Testis (tissue), 3 donors: ENCODE measurements around the gene ENPP6. TPM values are rescaled to one million over a fixed set of nuclear protein-coding genes. Genes with fewer than 3 reads are reported as not detected.

Source experiments
- DNase-seq: peaks from one replicate; pipeline ENCODE4 v3.0.0-alpha.2; 2019
- H3K27ac ChIP-seq, 2 donors: fragments of 200-600 bp; sonication (generic); one replicate each; pipeline ENCODE4 v1.5.1; 2019
- H3K27me3 ChIP-seq: fragments of 200-600 bp; sonication (generic); one replicate; pipeline ENCODE4 v1.5.1; 2019
- H3K36me3 ChIP-seq: fragments of 200-600 bp; sonication (generic); one replicate; pipeline ENCODE4 v1.5.1; 2017; ENCODE audit warnings: low read depth; ENCODE audit errors: missing control alignments
- H3K4me1 ChIP-seq: fragments of 200-600 bp; sonication (generic); one replicate; pipeline ENCODE4 v1.5.1; 2019
- H3K4me3 ChIP-seq, 2 donors: fragments of 200-600 bp; sonication (generic); one replicate each; pipeline ENCODE4 v1.5.1; 2017 to 2019
- H3K9me3 ChIP-seq: fragments of 200-600 bp; sonication (generic); one replicate; pipeline ENCODE4 v1.5.1; 2017
- CTCF ChIP-seq, 3 experiments: fragments of 450-650 bp in 2 of 3; fragments of 200-600 bp in 1 of 3; sonication (generic) in 1 of 3; IDR thresholded peaks; one replicate each; pipeline ENCODE4 v1.5.1; 2016 to 2019; ENCODE audit warnings: antibody characterized with exemption in 3 of 3, mild to moderate bottlenecking in 2 of 3, moderate library complexity in 1 of 3
- POLR2A ChIP-seq: fragments of 450-650 bp; IDR thresholded peaks from one replicate; pipeline ENCODE4 v1.6.1; 2017; ENCODE audit warnings: antibody characterized with exemption, mild to moderate bottlenecking, moderate library complexity
- WGBS, 2 donors: methylation state at CpG; one replicate each; pipeline ENCODE4 v1.1.5; 2018; 5-methylcytosine and 5-hydroxymethylcytosine counted together
- intact Hi-C: fragments of 100-400 bp; cut with DNase I; formaldehyde crosslinking; loops from one replicate; pipeline ENCODE4 v1.15.1; 2023; ENCODE audit warnings: low total_unique reads
- polyA plus RNA-seq: library from polyadenylated mRNA; stranded (reverse); fragments of 350-450 nt; fragmentation: Illumina TruSeq; extraction: RNeasy Lipid Tissue Mini Kit (QIAGEN cat#74804); gene quantifications from one replicate; pipeline ENCODE4 v1.2.3, GENCODE V29; 2014; ENCODE audit warnings: low read depth, low replicate concordance; ENCODE audit not compliant: insufficient read depth
- total RNA-seq, 2 donors: library from RNA; depleted of rRNA; stranded (reverse); fragments of >200 nt; gene quantifications; one replicate each; pipeline ENCODE4 v1.2.3, GENCODE V29; 2016

Gene ENPP6
- total and polyA plus RNA-seq, 3 donors from 2014 or later, result 2.0 to 4.9 (median 3.5) TPM

GRCh38 chr4:184122631-184123408 lies 94.9 kb downstream of the ENPP6 start:
- no peak overlapping the region for H3K27ac ChIP-seq
- H3K9me3 ChIP-seq, result no peaks in the 10 kb centered on the region

GRCh38 chr4:184120549-184121127 lies 97.0 kb downstream of the ENPP6 start:
- TF ChIP-seq CTCF (IDR thresholded peaks at IDR 0.05) (no peak), POLR2A (no peak)
- intact Hi-C loops, result no loop called here

More at GRCh38 chr4:184122631-184123408, 94.9 kb downstream of the ENPP6 start:
- Histone ChIP-seq H3K27me3 (no peaks in the 10 kb centered on the region), H3K4me3 (no peak overlapping the region), H3K36me3 (no peaks in the 10 kb centered on the region), H3K4me1 (no peaks in the 10 kb centered on the region)
- intact Hi-C loops, result no loop called here
- DNase-seq, result no peak
- TF ChIP-seq POLR2A (no peak), CTCF (IDR thresholded peaks at IDR 0.05) (no peak)
- 90 to 93% methylated on average over 12 to 13 of the region's 13 CpGs for WGBS, 2 donors

GRCh38 chr4:184117662-184118199 lies 99.9 kb downstream of the ENPP6 start:
- 93% methylated on average over 11 of the region's 11 CpGs for WGBS, 2 donors
- Histone ChIP-seq H3K27ac (no peak overlapping the region), H3K4me3 (no peak overlapping the region), H3K9me3 (no peaks in the 10 kb centered on the region), H3K4me1 (no peaks in the 10 kb centered on the region), H3K27me3 (no peaks in the 10 kb centered on the region), H3K36me3 (no peaks in the 10 kb centered on the region)
- DNase-seq, result no peak
- intact Hi-C loops, result no loop called here
- TF ChIP-seq POLR2A (no peak), CTCF (IDR thresholded peaks at IDR 0.05) (no peak)

More at GRCh38 chr4:184120549-184121127, 97.0 kb downstream of the ENPP6 start:
- Histone ChIP-seq H3K9me3 (no peaks in the 10 kb centered on the region), H3K4me3 (no peak overlapping the region), H3K4me1 (no peaks in the 10 kb centered on the region), H3K36me3 (no peaks in the 10 kb centered on the region), H3K27me3 (no peaks in the 10 kb centered on the region), H3K27ac (no peak overlapping the region)
- DNase-seq, result no peak
- WGBS, 2 donors, result 87% methylated on average over 4 to 10 of the region's 10 CpGs

- no peaks in the 10 kb centered on the region for H3K9me3 ChIP-seq
- TF ChIP-seq CTCF (IDR thresholded peaks at IDR 0.05) (no peak), POLR2A (no peak)
- no peak for DNase-seq
- no peaks in the 10 kb centered on the region for H3K4me1 ChIP-seq
- no peaks in the 10 kb centered on the region for H3K36me3 ChIP-seq
- H3K27me3 ChIP-seq, result no peaks in the 10 kb centered on the region
- intact Hi-C loops, result no loop called here
- no peak overlapping the region for H3K27ac ChIP-seq
- H3K4me3 ChIP-seq, result no peak overlapping the region
- 73 to 89% methylated on average over 3 to 4 of the region's 4 CpGs for WGBS, 2 donors
These were observed 102.3 kb downstream of the ENPP6 start for GRCh38 chr4:184115399-184115798.
